Stimulated activated CD8-positive, alpha-beta memory T cell treated with anti-CD3 and anti-CD28 coated beads, Interleukin-4, amount 100 ng/mL, for 1 hour (primary cell): Measurements from ENCODE around the gene MCU.
"Not testable (repeated sequence)": the region's sequence is repeated elsewhere in the genome, so short reads cannot be mapped to it uniquely, and the experiment has no call there.

Experiments used
- DNase-seq, 2 donors: peaks; one replicate each; pipeline ENCODE4 v3.0.0-alpha.2; 2020; ENCODE audit warnings: low read depth in 2 of 2, low spot score in 1 of 2

Gene MCU

DNA sequence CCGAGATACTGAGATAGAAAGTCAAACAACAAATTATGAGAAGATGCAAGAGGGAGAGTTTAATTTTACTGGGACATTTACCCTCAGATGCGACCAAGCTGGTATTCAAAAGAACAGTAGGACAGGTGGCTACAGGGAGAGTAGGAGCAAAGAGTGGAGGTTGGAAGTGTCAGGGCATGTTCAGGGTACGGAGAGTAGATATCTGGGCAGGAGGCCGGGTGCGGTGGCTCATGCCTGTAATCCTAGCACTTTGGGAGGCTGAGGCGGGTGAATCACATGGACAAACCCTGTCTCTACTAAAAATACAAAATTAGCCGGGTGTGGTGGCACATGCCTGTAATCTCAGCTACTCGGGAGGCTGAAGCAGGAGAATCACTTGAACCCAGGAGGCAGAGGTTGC, 5.5 kb upstream of the MCU start:
- not testable (repeated sequence) for DNase-seq

DNA sequence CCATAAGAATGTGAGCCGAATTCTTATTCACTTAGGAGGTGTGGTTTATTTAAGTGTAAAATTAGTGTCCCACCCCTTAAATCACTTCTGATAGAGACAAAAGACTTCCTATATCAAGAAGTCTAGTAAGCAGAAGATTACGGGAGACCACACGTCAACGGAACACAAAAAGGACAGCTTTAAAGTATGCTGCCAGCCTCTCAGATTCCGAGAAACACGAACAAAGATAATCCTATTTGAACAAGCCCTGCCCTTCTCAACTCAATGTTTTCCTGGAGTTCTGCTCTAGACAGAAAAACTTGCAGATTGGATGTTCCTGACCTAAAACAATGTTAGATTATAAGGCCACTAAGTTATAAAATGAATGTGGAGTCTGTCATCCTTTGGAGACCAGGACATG, 4.9 kb upstream of the MCU start:
- no peak for DNase-seq

DNA sequence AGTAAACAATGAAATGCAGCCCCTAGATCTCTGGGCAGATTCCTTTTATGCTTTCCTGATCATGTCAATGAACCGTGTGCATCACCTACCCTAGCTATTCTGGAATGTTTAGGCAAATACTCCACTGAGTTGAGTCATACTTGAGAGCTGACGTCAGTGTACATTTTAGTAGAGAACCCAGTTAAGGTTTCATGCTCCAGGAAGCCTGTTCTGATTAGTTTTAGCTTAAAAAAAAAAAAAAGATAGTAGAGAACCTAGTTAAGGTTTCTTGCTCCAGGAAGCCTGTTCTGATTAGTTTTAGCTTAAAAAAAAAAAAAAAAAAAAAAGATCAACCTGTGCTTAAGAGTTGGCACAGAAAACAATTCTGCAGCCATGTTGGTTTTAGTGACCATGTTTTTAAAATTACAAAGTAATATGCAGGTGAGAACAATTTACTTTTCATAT, 3.7 kb upstream of the MCU start:
- no peak for DNase-seq

DNA sequence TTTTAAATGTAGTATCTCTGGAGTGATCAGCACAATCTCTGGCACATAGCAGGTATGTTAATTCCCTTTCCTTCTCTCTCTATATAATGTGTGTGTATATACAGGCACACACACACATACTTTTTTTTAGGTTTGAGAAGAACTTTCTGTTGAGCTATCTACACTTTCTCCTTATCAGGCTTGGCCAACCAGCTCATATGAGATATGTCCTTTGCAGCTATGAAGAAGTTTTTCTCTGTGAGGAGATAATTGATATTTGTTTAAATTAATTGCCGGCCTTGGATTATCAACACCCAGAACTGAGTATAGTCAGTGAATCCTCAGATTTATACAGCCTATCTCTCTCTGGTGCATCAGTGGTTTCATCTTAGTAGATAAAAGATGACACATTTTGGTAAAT, 2.3 kb upstream of the MCU start:
- DNase-seq = no peak

DNA sequence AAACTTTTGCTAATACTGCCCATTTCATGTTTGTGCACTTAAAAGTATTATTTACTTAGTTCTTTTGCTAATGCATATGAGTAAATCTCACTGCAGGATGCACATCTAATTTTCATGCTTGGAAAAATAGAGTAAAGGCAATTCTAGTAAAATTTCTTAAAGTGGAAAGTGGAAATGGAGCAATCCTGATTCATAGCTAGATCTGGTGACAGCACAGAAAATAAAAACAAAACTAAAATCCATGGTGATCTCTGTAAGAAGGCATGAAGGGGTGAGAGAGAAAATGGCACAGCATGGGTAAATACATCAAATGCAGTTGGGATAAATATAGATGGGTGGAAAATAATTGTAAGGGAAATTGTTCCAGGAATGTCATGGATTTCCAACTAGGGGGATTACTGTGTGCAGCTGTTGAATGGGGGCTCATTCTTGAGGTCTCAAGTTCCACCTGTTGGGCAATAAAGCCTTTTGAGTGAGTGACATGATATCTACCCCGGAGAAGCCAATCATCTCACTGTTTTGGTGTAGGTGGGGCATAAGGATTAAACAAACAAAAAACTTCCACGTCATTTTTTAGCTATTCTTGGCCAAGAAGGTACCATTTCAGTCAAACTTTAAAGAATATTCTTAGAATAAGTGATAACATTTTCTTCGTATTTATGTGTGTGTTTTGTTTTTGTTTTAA, 1.7 kb upstream of the MCU start:
- no peak for DNase-seq

DNA sequence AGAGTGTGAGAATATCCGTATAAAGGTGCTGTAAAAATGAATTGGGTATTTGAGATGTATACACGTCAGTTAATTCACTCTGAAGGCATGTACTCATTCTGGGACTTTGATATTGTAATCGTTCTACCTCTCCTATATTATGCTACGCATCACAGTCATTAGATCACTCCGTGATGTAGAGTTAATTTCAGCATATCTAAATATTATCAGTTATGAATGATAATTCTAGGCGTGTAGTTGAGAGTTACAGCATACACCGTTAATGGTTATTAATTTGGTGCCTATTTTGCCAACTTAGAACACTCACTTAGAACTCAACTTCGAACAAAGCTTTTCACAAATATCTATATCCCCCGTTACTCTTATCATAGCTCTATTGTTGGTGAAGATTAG, 477 bp upstream of the MCU start:
- no peak for DNase-seq

DNA sequence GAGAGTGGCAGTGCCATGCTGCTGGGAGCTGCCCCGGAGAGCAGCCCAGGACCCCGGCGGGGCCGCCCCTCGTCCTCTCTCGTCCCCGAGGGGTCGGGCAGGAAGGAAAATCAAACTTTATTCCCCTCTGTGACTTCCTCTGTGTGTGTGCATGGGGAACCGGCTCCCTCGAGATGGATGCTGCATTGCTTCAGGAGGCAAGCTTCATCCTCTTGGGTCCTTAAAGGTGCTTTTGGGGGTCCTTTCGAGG, 726 bp downstream of the MCU start:
- DNase-seq = no peak

DNA sequence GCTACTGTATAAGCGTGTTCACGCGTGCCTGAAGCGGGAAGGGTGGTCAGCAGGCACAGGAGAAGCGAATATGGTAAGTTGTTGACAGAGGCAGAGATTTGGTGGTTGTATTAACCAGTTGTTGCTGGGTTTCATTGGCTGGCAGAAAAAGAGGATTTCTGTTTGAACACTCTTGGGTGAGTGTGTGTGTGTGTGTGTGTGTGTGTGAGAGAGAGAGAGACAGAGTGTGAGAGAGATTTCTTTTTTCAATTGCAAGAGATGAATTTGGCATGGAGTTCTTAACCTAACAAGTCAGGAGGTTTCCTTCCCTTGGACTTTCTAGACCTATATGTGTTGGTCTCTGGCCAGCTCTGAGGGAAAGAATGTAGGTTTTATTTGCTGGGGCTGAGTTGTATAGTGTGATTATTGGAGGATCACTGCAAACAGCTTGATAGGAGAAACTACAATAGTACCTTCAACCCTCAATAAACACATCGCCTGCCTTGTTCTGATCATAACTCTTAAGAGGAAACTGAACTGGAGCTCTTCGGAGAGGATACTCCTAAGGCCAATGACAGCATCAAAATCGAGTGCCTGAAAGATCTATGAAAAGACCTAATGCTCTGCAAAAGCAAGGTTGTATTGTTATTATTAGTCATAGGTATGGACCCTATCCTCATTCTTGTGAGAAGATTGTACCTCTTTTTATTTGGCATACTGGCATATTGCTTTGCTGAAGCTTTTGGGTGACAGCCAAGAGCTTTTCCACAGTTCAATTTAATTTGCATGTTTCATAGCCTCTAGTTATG, 1.2 kb downstream of the MCU start:
- no peak for DNase-seq

DNA sequence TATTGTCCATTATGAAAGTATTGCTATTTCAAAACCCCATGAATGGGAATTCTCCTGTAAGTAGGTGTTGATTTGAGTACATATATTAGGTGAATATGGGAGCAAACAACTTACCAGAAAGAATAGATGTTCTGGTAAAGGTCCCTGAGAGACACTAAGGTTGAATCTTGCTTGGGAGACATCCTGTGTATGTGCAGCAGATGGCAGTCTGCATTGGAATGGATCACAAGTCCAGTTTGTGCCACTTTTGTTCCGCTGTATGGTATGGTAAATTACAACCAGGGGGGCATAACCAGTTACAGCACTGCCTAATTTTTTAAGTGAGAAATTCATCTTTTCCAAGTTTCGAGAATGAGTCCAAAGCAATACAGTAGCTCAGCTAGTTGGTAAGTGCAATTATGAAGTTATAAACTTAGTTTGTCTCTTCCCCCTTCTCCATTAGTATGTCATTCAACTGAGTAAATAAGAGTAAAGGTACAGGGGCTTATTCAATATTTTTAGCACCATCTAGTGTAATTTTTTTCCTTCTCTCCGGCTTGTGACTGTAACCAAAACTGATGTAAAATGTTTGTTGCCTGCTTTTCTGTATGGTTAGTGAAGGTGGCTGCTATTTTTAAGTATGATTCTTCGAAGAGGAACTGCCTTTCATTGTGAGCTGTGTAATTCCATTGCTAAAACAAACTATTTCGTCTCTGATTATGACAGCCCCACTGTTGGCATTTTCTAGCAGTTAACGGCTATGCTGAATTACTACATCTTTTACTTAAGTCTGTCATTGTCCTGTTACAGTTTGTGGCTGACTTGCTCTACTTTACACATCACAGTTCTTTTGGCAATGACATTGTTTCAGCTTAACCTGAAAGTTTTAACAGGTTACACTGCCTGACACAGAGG, 2.8 kb downstream of the MCU start:
- no peak for DNase-seq

DNA sequence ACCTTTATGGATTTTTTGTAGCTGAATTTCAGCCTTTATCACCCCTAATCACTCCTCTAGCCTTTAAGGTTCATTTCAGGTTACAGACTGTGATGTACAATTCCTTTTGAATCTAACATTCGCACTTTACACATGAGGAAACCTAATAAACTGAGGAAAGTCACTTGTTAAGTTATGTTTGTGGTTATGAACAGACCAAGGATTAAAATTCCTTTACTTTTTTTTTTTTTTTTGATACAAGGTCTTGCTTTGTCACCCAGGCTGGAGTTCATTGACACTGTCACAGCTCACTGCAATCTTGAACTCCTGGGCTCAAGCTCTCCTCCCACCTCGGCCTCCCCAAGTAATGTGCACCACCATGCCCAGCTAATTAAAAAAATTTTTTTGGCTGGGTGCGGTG, 3.6 kb downstream of the MCU start:
- no peak for DNase-seq

DNA sequence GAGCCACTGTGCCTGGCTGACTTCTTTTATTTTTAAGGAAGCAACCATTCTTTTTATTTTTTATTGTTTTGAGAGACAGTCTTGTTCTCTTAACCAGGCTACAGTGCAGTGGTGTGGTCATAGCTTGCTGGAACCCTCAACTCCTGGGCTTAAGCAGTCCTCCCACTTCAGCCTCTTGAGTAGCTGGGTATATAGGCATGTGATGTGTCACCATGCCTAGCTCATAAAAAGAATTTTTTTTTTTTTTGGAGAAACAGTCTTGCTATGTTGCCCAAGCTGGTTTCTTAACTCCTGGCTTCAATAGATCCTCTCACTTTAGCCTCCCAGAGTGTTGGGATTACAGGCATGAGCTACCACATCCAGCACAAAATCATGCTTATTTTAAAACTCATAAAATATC, 5.8 kb downstream of the MCU start:
- DNase-seq = no peak

DNA sequence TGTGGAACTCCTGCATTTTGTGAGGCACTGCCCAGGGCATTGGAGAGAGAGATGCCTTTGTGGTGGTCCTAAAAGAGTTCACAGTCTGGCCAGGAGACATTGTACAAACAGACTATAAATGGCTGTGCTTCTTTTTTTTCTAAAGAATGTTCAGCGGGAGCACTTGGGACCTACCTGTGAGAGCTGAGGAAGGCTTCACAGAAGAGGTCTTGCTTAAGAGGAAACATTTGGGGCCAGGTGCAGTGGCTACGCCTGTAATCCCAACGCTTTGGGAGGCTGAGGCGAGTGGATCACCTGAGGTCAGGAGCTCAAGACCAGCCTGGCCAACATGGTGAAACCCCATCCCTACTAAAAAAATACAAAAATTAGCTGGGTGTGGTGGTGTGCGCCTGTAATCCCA, 10.5 kb downstream of the MCU start:
- not testable (repeated sequence) for DNase-seq

DNA sequence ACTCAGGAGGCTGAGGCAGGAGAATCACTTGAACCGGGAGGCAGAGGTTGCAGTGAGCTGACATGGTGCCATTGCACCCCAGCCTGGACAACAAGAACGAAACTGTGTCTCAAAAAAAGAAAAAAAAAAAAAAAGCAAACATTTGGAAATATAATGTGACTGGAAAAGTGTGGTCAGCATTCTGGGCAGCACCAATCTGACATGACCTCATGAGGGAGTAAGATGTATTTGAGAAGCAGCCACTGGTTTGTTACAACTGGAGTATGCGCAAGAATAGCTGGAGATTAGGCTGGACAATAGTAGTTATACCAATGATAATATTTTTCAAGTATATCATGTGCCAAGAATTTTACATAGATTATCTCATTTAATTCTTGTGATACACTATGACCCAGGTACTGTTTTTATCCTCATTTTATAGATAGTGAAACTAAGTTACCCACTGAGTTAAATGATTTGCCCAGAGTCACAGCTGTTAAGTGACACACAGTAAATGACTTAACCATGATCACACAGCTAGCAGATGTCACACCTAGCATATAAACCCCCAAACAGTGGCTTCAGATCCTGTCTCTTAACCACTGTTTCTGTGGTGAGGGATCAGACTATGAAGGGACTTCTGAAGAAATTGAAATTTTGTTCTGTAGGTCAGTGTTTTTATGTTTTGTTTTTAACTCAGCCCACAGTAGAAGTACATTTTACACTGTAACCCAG, 11.1 kb downstream of the MCU start:
- no peak for DNase-seq

DNA sequence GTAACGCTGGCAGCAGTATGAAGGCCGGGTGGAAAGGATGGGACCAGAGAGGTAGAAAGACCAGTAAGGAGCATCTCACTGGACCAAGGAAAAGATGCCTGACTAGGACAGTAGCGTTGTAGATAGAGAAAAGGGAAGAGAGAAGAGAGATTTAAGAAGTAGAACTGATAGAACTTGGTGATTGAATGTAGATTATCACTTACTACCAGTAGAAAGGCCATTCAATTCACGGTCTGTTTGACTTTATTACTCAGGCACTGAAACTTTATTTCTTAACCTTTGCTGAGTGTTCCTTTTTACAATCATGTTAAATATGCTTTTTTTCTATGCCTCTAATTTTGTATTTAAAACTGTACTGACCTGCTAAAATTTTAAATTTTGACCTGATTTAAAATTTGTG, 12.2 kb downstream of the MCU start:
- no peak for DNase-seq

DNA sequence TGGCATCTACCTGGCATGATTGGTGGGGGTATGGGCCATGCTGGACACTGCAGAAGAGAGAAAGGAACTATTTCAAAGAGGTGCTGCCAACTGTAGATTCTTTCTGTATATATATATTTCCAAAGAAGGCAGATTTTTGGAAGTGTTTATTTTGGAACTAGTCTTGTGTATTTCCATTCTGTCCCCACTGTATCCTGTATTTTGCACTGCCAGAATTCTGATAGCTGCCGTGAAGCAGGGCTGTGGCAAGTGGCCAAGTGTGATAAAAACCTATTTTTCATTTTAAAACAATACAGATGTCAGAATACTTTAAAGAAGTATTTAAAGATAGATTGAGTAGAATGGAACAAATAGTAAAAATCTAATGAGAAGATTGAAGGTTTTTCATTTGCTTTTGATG, 17.1 kb downstream of the MCU start:
- DNase-seq = no peak

DNA sequence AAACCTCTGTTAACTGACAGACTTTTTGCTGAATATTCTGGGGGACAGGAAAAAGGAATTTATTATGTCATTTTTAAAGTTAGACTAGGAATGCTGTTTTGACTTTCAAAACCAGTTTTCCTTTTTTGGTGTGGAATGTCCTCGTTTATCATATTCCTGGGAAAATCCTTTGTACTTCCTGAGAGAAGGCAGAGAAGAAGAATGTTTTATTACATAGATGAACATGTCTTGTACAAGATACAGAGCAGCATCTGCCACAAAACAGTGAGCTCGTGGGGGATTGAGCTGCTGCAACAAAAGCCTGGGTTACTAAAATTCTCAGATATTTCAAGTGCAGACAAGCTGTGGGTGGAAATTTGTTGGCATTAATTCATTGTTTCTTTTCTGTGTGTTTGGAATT, 20.2 kb downstream of the MCU start:
- no peak for DNase-seq

DNA sequence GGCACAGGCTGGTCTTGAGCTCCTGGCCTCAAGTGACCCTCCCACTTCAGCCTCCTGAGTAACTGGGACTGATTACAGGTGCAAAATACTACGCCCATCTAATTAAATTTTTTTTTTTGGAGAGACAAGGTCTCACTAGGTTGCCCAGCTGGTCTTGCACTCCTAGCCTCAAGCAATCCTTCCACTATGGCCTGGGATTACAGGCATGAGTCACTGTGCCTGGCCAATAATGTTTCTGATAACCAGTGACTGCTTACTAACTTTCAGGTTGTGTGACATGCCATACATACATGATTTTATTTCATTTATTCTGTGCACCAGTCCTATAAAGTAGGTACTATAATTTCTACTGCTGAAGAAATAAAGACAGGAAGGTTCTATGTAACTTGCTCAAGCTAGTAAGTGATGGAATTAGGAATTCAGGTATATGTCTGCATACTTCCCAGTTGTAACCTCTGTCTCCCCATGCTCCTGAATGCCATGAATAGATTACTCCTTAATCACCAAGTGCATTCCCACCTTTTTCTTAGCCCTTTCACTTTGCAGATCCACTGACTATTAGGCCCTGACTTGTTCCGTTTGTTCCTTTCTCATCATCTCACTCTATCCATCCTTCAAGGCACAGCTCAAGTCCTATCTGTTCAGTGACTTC, 28.1 kb downstream of the MCU start:
- DNase-seq = no peak

DNA sequence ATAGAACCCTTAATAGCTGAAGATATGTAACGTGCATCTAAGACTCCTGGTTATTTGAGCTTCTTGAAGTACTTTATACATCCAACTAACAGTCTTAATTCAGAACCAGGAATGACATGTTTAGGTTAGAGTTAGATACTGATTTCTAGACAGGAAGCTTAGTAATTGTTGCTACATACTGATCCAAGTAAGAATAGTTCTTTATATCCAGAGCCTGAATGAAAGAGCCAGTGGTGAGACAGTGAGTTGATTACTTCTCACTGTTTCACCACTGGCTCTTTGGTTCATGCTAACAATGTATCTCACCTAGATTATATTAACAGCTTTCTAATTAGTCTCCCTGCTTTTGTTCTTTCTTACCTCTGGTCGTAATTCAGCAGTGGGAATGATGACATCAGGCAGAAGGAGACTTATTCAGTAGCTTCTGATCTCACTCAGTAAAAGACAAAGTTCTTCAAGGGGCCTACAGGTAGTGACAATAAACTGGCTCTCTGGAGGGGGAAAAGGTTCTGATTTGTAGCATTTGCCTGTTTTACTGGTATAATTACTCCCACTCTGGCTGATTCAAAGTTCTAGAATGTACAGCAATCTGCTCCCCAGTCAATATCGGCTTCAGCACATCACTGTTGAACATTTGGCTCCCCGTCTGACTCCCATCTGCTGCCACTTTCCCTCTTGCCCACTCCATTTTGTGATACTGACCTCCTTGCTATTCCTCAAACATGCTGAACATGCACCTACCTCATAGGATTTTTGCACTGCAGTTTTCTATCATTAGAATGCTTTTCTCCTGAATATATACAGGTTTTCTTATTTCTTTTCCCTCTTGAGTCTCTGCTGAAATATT, 29.1 kb downstream of the MCU start:
- DNase-seq = no peak

DNA sequence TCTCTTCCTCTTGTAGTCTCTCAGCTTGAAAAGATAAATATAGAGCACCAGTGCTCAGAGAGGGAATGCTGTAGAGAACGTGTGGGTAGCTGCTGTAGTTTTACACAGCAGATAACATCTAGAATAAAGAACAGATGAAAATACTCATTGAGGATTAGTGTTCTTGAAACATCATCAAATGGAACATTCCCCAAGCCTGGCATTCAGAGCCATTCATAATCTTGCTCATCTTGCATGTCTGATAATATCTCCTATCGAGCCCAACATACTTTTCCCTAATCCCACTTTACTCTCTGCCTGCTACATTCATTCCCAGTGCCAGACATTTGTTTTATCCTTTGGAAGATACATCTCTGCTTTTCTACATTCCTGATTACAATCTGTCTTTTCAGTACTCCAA, 35.2 kb downstream of the MCU start:
- DNase-seq = no peak

DNA sequence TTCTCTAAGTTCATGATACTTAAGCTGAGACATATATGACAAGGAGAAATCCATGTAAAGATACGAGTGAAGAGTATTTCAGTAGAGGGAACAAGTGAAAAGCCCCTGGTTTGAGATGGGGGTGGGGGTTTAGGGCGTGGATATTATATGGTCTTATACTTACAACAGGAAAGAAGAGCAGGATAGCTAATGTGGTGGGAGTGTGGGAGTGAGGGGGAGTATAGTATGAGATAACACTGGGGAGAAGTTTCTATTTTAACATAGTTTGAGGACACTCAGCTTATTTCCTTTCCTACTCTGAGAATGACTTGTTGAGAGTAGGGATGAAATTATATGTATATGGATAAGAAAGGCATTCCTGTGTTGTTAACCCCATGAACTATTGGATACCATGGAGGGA, 36.5 kb downstream of the MCU start:
- DNase-seq = no peak
